Endothelial cell of umbilical vein (primary cell): ENCODE results near the gene CANT1. TPM values are rescaled to one million over a fixed set of nuclear protein-coding genes. Genes with fewer than 3 reads are reported as not detected.

Source experiments
- BruUV-seq: library from RNA; stranded (reverse); fragments of 400-500 nt; replicated peaks from 2 replicates; lab custom pipeline; 2021; lab: Mats Ljungman, UMichigan
- CTCF ChIA-PET: fragments of 300-600, 350-600 bp; sonication (Branson Sonifier 250); formaldehyde crosslinking; loops from one replicate; lab custom pipeline; 2021; ENCODE audit warnings: antibody characterized with exemption, inconsistent platforms; lab: Charles Lee
- POLR2A ChIA-PET: fragments of 300-600, 350-600 bp; sonication (Branson Sonifier 250); formaldehyde crosslinking; loops from one replicate; lab custom pipeline; 2021; ENCODE audit warnings: antibody characterized with exemption, inconsistent platforms; lab: Charles Lee
- DNase-seq: peaks from one replicate; pipeline ENCODE4 v3.0.0-alpha.2; 2011; ENCODE audit warnings: low read depth, low spot score
- FAIRE-seq: peaks from 2 replicates; lab custom pipeline; 2011; peaks lifted over from hg19 to GRCh38; lab: Jason Lieb, UNC
- H2AFZ ChIP-seq: 2 replicates; pipeline ENCODE4 v1.6.0; 2012; ENCODE audit warnings: low read depth, low read length, control low read depth, inconsistent platforms
- H3K27ac ChIP-seq: 2 replicates; pipeline ENCODE4 v1.5.1; 2011; ENCODE audit warnings: low read depth, mild to moderate bottlenecking, control low read depth, low read length, moderate library complexity; ENCODE audit not compliant: insufficient read depth
- H3K27me3 ChIP-seq, 2 experiments: 2 replicates each; pipeline versions ENCODE4 v1.6.0 to v1.6.1; 2011; ENCODE audit warnings: low read length in 2 of 2, mixed read lengths in 1 of 2; ENCODE audit not compliant: control insufficient read depth in 2 of 2, insufficient read depth in 2 of 2
- H3K36me3 ChIP-seq, 2 experiments: 2 replicates in 1 of 2; 3 replicates in 1 of 2; pipeline ENCODE4 v1.5.1; 2011; ENCODE audit warnings: low read length in 2 of 2, mild to moderate bottlenecking in 1 of 2, moderate library complexity in 1 of 2; ENCODE audit not compliant: control insufficient read depth in 2 of 2, insufficient read depth in 2 of 2; ENCODE audit errors: extremely low read depth in 1 of 2
- H3K4me1 ChIP-seq: 3 replicates; pipeline ENCODE4 v1.5.1; 2011; ENCODE audit warnings: mild to moderate bottlenecking, low read length; ENCODE audit not compliant: control insufficient read depth, insufficient read depth; ENCODE audit errors: extremely low read depth
- H3K4me2 ChIP-seq: 2 replicates; pipeline ENCODE4 v1.6.1; 2011; ENCODE audit warnings: low read length, control low read depth, mixed read lengths; ENCODE audit not compliant: insufficient read depth
- H3K4me3 ChIP-seq, 3 experiments: fragments of 200-600 bp in 1 of 3; sonication (generic), shearing (Covaris generic) in 1 of 3; replicated peaks in 1 of 3; 2 replicates each; pipeline ENCODE4 v1.5.1; 2011 to 2016; ENCODE audit warnings: control low read depth in 3 of 3, low read length in 3 of 3, mild to moderate bottlenecking in 2 of 3, inconsistent platforms in 1 of 3, low read depth in 1 of 3, moderate library complexity in 1 of 3; ENCODE audit not compliant: insufficient read depth in 1 of 3
- H3K79me2 ChIP-seq: 2 replicates; pipeline ENCODE4 v1.6.0; 2012; ENCODE audit warnings: low read length, inconsistent platforms; ENCODE audit not compliant: control insufficient read depth, insufficient read depth
- H3K9ac ChIP-seq: replicated peaks from 2 replicates; pipeline ENCODE3; 2011; ENCODE audit warnings: low read length, control low read depth; ENCODE audit not compliant: insufficient read depth; ENCODE audit errors: extremely low read depth
- H3K9me1 ChIP-seq: replicated peaks from 3 replicates; pipeline ENCODE4 v1.6.0; 2011; ENCODE audit warnings: mild to moderate bottlenecking, low read length; ENCODE audit not compliant: control insufficient read depth, insufficient read depth; ENCODE audit errors: extremely low read depth
- H3K9me3 ChIP-seq: replicated peaks from 2 replicates; pipeline ENCODE4 v1.5.1; 2012; ENCODE audit warnings: low read length, inconsistent platforms; ENCODE audit not compliant: control insufficient read depth, insufficient read depth
- H4K20me1 ChIP-seq: replicated peaks from 2 replicates; pipeline ENCODE3; 2011; ENCODE audit warnings: mild to moderate bottlenecking, low read length; ENCODE audit not compliant: control insufficient read depth, insufficient read depth; ENCODE audit errors: extremely low read depth
- EZH2 ChIP-seq: IDR thresholded peaks from 2 replicates; pipeline ENCODE4 v1.6.1; 2012; ENCODE audit warnings: borderline replicate concordance, low read depth, mild to moderate bottlenecking, moderate library complexity, low read length, inconsistent platforms; ENCODE audit not compliant: severe bottlenecking
- FOS ChIP-seq: IDR thresholded peaks from 2 replicates; pipeline ENCODE4 v1.6.1; 2011; ENCODE audit warnings: mild to moderate bottlenecking, low read length, moderate library complexity, borderline replicate concordance; ENCODE audit not compliant: insufficient read depth
- GATA2 ChIP-seq: IDR thresholded peaks from 2 replicates; pipeline ENCODE4 v1.7.0; 2011; ENCODE audit warnings: low read depth, mild to moderate bottlenecking, moderate library complexity, mixed read lengths, low read length; ENCODE audit not compliant: insufficient read length, insufficient read depth
- JUN ChIP-seq: IDR thresholded peaks from 2 replicates; pipeline ENCODE4 v1.6.1; 2011; ENCODE audit warnings: borderline replicate concordance, low read depth; ENCODE audit not compliant: insufficient read length, insufficient read depth
- POLR2A ChIP-seq: IDR thresholded peaks from 2 replicates; pipeline ENCODE4 v1.6.1; 2012; ENCODE audit warnings: low read depth, mild to moderate bottlenecking, control low read depth, low read length
- dilution Hi-C: fragments of 300-500 bp; cut with MboI; formaldehyde crosslinking; loops from one replicate; pipeline ENCODE4 v1.15.0; 2019; ENCODE audit warnings: low sequenced_read_pairs; ENCODE audit not compliant: extremely low pct_ligation_motif_present
- intact Hi-C: fragments of 100-400 bp; cut with micrococcal nuclease; formaldehyde crosslinking; loops from one replicate; pipeline ENCODE4 v1.10.0; 2022
- polyA plus RNA-seq, 4 experiments: library from polyadenylated mRNA; depleted of rRNA in 3 of 4; stranded (reverse) in 3 of 4; unstranded in 1 of 4; fragments of >200 nt; gene quantifications; 2 replicates each; pipeline versions ENCODE4 v1.2.1 to v1.2.3, GENCODE V29; 2011 to 2012; ENCODE audit warnings: missing spikeins in 1 of 4
- total RNA-seq: library from RNA; stranded (reverse); gene quantifications from 2 replicates; pipeline ENCODE4 v1.2.3, GENCODE V29; 2021
- TF ChIP-seq, protein P1 (sequence below), 2 donors: IDR thresholded peaks; 1 replicate in 1 of 2; 2 replicates in 1 of 2; pipeline ENCODE4 v1.5.1; 2011; ENCODE audit warnings: low read length in 2 of 2, mild to moderate bottlenecking in 2 of 2, moderate library complexity in 2 of 2, control low read depth in 1 of 2, inconsistent platforms in 1 of 2, low read depth in 1 of 2; ENCODE audit not compliant: insufficient read depth in 1 of 2; ENCODE audit errors: extremely low read depth in 1 of 2
- TF ChIP-seq, protein P2 (sequence below): IDR thresholded peaks from 2 replicates; pipeline ENCODE4 v1.6.1; 2011; ENCODE audit not compliant: insufficient read depth, insufficient read length

Gene CANT1
- total and polyA plus RNA-seq, 2 donors (not counting 3 experiments of a cell fraction or from before 2014, with no cell fraction given) = 85.0 to 93.6 TPM

DNA sequence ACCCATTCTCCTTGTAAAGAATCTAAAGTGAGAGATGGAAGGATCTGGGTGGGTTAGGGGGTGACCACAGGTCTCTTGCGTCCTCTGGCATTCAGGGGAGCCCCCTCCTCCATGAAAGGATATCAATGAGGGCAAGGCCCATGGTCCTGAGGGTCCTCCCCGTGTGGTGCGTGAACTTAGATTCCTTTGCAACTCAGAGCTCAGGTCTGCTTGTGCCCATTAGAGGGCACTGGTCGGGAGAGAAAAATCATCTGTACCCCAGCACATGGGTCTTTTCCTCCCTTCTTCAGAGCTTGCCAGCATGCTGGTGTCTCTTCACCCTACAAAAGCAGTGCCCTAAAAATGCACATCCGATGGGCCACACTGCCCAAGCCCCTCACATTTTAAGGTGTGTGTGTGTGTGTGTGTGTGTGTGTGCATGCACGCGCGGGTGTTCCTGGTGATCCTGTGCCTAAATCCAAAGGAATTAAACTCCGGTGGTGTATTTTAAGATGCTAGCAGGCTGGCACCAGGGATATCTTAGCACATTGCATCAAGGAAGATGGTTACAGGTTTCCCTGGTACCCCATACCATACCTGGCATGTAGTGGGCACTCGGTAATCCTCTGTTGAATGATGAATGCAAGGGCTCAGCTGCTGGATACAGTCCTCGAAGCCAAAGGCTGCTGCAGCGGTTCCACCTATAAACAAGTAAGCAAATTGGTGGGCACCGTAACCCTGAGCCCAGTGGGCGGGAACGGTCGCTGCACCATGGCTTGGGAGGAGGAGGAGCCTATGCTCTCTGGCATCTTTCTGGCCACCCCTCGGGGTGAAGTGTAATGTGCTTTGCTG is 19.1 kb upstream of the CANT1 start:
- FAIRE-seq = peak; percentile 24
- no peaks in the 10 kb centered on the region for H3K9me3 ChIP-seq
- H3K9ac ChIP-seq = no peak overlapping the region
- H4K20me1 ChIP-seq = no peaks in the 10 kb centered on the region
- H3K9me1 ChIP-seq = no peaks in the 10 kb centered on the region
- no peak overlapping the region for H3K4me2 ChIP-seq
- no peak overlapping the region for H3K27ac ChIP-seq
- no peak overlapping the region for H3K4me3 ChIP-seq
- no peak for DNase-seq
- TF ChIP-seq, protein P1, sequence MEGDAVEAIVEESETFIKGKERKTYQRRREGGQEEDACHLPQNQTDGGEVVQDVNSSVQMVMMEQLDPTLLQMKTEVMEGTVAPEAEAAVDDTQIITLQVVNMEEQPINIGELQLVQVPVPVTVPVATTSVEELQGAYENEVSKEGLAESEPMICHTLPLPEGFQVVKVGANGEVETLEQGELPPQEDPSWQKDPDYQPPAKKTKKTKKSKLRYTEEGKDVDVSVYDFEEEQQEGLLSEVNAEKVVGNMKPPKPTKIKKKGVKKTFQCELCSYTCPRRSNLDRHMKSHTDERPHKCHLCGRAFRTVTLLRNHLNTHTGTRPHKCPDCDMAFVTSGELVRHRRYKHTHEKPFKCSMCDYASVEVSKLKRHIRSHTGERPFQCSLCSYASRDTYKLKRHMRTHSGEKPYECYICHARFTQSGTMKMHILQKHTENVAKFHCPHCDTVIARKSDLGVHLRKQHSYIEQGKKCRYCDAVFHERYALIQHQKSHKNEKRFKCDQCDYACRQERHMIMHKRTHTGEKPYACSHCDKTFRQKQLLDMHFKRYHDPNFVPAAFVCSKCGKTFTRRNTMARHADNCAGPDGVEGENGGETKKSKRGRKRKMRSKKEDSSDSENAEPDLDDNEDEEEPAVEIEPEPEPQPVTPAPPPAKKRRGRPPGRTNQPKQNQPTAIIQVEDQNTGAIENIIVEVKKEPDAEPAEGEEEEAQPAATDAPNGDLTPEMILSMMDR (IDR thresholded peaks at IDR 0.05; ENCODE audit: extremely low read depth in 1 of 2, insufficient read depth in 1 of 2, low read depth in 1 of 2, low read length in 2 of 2) = peak; percentile 9 to 13
- no peak for TF ChIP-seq POLR2A
- dilution Hi-C loops (no loop called here), intact Hi-C loops (loop anchor here (1.0 kb wide), 1 partner anchor 8 kb away; no protein-coding TSS in a partner anchor)
- BruUV-seq = no TSS peak
- no peak overlapping the region for H2AFZ ChIP-seq
- no peaks in the 10 kb centered on the region for H3K79me2 ChIP-seq
- CTCF ChIA-PET = interaction anchor here (0.5 to 6.2 kb wide), 8 partner anchors 8 to 372 kb away, joined by 3 to 91 read pairs (median 4); partner anchors contain the start of gene CANT1
- POLR2A ChIA-PET = no interaction called here
- H3K4me1 ChIP-seq = peaks cover 28% of the 10 kb centered on the region
- H3K27me3 ChIP-seq = peaks cover 0 to 20% of the 10 kb centered on the region in 2 experiments
- H3K36me3 ChIP-seq = no peaks in the 10 kb centered on the region

DNA sequence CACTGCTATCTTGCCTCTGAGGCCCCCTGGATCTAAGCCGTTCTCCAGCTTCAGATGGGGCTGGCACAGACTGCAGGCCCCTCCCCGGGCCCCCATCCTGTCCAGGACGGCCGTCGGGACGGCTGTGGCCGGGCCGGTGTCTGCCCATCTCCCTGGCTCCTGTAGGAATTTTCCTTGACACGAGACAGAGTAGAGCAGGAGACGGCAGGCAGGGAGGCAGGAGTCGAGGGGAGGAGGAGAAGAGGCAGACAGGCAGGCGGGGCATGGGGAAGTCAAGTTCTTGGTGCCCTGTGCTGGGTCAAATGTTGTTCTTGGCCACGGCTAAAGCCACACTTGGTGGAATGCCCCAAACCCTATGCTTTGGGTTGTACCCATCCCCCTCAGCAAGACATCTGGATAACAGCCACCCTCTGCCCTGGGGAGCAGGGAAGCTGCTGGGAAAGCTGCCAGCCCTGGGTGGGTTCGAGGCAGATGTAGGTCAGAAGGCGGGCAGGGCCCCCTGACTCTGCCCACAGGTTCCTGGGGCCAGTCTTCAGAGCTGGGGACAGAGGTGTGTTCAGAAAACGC is 18.4 kb upstream of the CANT1 start:
- TF ChIP-seq EZH2 (no peak), GATA2 (no peak), JUN (no peak), FOS (no peak), POLR2A (no peak)
- TF ChIP-seq, protein P2, sequence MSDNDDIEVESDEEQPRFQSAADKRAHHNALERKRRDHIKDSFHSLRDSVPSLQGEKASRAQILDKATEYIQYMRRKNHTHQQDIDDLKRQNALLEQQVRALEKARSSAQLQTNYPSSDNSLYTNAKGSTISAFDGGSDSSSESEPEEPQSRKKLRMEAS = no peak
- CTCF ChIA-PET = interaction anchor here (0.5 to 6.2 kb wide), 7 partner anchors 7 to 373 kb away, joined by 3 to 91 read pairs (median 6); partner anchors contain the start of gene CANT1
- DNase-seq (no peak), FAIRE-seq (peak; percentile 38)
- POLR2A ChIA-PET = no interaction called here
- H3K27ac ChIP-seq = no peak overlapping the region
- no peaks in the 10 kb centered on the region for H3K9me1 ChIP-seq
- no peak overlapping the region for H3K9ac ChIP-seq
- dilution Hi-C loops = no loop called here
- H4K20me1 ChIP-seq = no peaks in the 10 kb centered on the region
- H3K9me3 ChIP-seq = no peaks in the 10 kb centered on the region
- H3K27me3 ChIP-seq = peaks cover 0 to 20% of the 10 kb centered on the region in 2 experiments
- H2AFZ ChIP-seq = no peak overlapping the region
- intact Hi-C loops = loop anchor here (1.0 kb wide), 2 partner anchors 8 to 9 kb away; no protein-coding TSS in a partner anchor
- no peaks in the 10 kb centered on the region for H3K79me2 ChIP-seq
- no peak overlapping the region for H3K4me2 ChIP-seq
- peaks cover 28% of the 10 kb centered on the region for H3K4me1 ChIP-seq
- no TSS peak for BruUV-seq
- H3K4me3 ChIP-seq = no peak overlapping the region
- H3K36me3 ChIP-seq = no peaks in the 10 kb centered on the region
